Loucy (cell line): ENCODE measurements around the gene LRRC66.
A peak's percentile ranks its signal among the peaks of the same experiment; 100 is the strongest.

Experiments used
- H2AFZ ChIP-seq: fragments of 200-600 bp; sonication (generic); 2 replicates; pipeline ENCODE4 v1.6.0; 2016; ENCODE audit warnings: antibody characterized with exemption, mild to moderate bottlenecking, low read length, moderate library complexity
- H3F3A ChIP-seq: fragments of 200-600 bp; 2 replicates; pipeline ENCODE4 v1.6.0; 2016; ENCODE audit warnings: antibody characterized with exemption, low read depth, mild to moderate bottlenecking
- H3K27me3 ChIP-seq: fragments of 200-600 bp; sonication (generic); 2 replicates; pipeline ENCODE4 v1.6.1; 2014; ENCODE audit warnings: low read length, mild to moderate bottlenecking; ENCODE audit not compliant: insufficient read depth, poor library complexity, severe bottlenecking
- H3K36me3 ChIP-seq: fragments of 200-600 bp; sonication (generic); 2 replicates; pipeline ENCODE4 v1.6.1; 2016; ENCODE audit warnings: low read length; ENCODE audit not compliant: insufficient read depth
- H3K4me1 ChIP-seq: fragments of 200-600 bp; sonication (generic); 2 replicates; pipeline ENCODE4 v1.5.1; 2014; ENCODE audit warnings: low read length, mild to moderate bottlenecking; ENCODE audit not compliant: insufficient read depth, poor library complexity, severe bottlenecking
- H3K4me2 ChIP-seq: fragments of 200-600 bp; sonication (generic); 2 replicates; pipeline ENCODE4 v1.6.0; 2014; ENCODE audit warnings: antibody characterized with exemption, low read length, low read depth, mild to moderate bottlenecking; ENCODE audit not compliant: poor library complexity, severe bottlenecking
- H3K4me3 ChIP-seq: fragments of 200-600 bp; sonication (generic); 2 replicates; pipeline ENCODE4 v1.5.1; 2014; ENCODE audit warnings: low read length, mild to moderate bottlenecking, mixed read lengths; ENCODE audit not compliant: poor library complexity, severe bottlenecking
- H3K79me2 ChIP-seq: fragments of 200-600 bp; sonication (generic); 2 replicates; pipeline ENCODE4 v1.6.1; 2014; ENCODE audit warnings: low read length; ENCODE audit not compliant: insufficient read depth
- H3K9ac ChIP-seq: fragments of 200-600 bp; sonication (generic); 2 replicates; pipeline ENCODE4 v1.6.0; 2014; ENCODE audit warnings: mild to moderate bottlenecking, low read depth, low read length, moderate library complexity; ENCODE audit not compliant: poor library complexity, severe bottlenecking
- H3K9me2 ChIP-seq: fragments of 200-600 bp; sonication (generic); replicated peaks from 2 replicates; pipeline ENCODE4 v1.6.1; 2016; ENCODE audit warnings: low read depth, low read length, mixed read lengths
- H3K9me3 ChIP-seq: fragments of 200-600 bp; sonication (generic); 2 replicates; pipeline ENCODE4 v1.6.1; 2014; ENCODE audit warnings: mild to moderate bottlenecking, antibody characterized with exemption, low read length, low read depth; ENCODE audit not compliant: insufficient read depth
- H4K20me1 ChIP-seq: fragments of 200-600 bp; sonication (generic); 2 replicates; pipeline ENCODE4 v1.6.0; 2014; ENCODE audit warnings: antibody characterized with exemption, low read length, mild to moderate bottlenecking; ENCODE audit not compliant: insufficient read depth, poor library complexity, severe bottlenecking
- EZH2phosphoT487 ChIP-seq: fragments of 200-600 bp; IDR thresholded peaks from 2 replicates; pipeline ENCODE4 v1.6.1; 2018; ENCODE audit warnings: antibody characterized with exemption, mild to moderate bottlenecking, moderate library complexity, borderline replicate concordance
- TF ChIP-seq, protein P1 (sequence below): fragments of 200-600 bp; sonication (generic); conservative IDR thresholded peaks from 2 replicates; pipeline ENCODE4 v1.5.1; 2014; ENCODE audit warnings: mild to moderate bottlenecking, antibody characterized with exemption, low read length

LRRC66 gene

GRCh38 chr4:52005604-52006273 lies 14.4 kb downstream of the LRRC66 start:
- Histone ChIP-seq H2AFZ (no peak overlapping the region), H3K79me2 (no peaks in the 10 kb centered on the region), H3K4me2 (no peak overlapping the region), H3K9ac (no peak overlapping the region), H3K9me3 (no peaks in the 10 kb centered on the region), H3K27me3 (no peaks in the 10 kb centered on the region), H3K36me3 (no peaks in the 10 kb centered on the region), H3K4me1 (peaks cover 11% of the 10 kb centered on the region), H4K20me1 (no peaks in the 10 kb centered on the region), H3K9me2 (no peaks in the 10 kb centered on the region), H3F3A (no peaks in the 10 kb centered on the region), H3K4me3 (no peak overlapping the region)
- no peak for TF ChIP-seq EZH2phosphoT487
- TF ChIP-seq, protein P1, sequence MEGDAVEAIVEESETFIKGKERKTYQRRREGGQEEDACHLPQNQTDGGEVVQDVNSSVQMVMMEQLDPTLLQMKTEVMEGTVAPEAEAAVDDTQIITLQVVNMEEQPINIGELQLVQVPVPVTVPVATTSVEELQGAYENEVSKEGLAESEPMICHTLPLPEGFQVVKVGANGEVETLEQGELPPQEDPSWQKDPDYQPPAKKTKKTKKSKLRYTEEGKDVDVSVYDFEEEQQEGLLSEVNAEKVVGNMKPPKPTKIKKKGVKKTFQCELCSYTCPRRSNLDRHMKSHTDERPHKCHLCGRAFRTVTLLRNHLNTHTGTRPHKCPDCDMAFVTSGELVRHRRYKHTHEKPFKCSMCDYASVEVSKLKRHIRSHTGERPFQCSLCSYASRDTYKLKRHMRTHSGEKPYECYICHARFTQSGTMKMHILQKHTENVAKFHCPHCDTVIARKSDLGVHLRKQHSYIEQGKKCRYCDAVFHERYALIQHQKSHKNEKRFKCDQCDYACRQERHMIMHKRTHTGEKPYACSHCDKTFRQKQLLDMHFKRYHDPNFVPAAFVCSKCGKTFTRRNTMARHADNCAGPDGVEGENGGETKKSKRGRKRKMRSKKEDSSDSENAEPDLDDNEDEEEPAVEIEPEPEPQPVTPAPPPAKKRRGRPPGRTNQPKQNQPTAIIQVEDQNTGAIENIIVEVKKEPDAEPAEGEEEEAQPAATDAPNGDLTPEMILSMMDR, result no peak

DNA sequence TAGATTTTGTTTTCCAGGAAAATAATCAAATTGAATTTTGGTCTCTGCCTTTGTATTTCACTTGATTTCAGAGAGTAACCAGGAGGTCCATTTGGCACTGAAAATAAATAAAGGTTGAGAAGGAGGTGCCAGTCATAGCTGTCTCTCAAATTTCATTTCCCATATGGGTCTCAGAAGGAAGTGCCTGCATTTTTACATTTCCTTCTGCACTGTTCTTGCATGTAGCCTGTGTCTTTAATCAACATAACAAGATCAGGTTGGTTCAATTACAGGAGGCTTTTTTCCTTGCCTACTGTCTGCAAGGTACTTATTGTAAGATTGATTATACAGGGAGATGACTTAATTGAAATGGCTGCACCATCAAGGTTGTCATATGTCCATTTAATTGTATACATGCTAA lies 15.7 kb downstream of the LRRC66 start:
- Histone ChIP-seq H3K27me3 (no peaks in the 10 kb centered on the region), H4K20me1 (no peaks in the 10 kb centered on the region), H3K4me2 (peak overlapping the region; percentile 14), H3K4me3 (no peak overlapping the region), H2AFZ (no peak overlapping the region), H3K4me1 (peaks cover 11% of the 10 kb centered on the region), H3K36me3 (no peaks in the 10 kb centered on the region), H3K9ac (no peak overlapping the region), H3K9me3 (no peaks in the 10 kb centered on the region), H3F3A (no peaks in the 10 kb centered on the region), H3K79me2 (no peaks in the 10 kb centered on the region), H3K9me2 (no peaks in the 10 kb centered on the region)
- TF ChIP-seq EZH2phosphoT487, result no peak
- TF ChIP-seq, protein P1, result no peak

DNA sequence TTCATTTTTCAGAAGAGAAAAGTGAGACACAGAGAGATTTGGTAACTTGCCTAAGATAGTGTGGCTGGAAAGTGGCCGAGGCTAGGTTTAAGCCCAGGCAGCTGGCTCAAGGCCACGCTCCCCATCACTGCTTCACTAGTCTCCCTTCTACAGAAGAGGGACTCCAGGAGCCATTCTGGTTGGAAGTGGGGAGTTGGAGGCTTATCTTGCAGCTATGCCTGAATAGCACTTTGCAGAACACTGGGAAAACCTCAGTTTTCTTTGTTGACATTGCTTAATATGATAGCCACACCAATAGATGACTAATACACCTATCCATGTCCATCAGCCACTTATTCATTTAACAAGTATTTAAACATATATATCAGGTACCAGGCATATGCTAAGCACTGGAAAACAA lies 18.5 kb downstream of the LRRC66 start:
- Histone ChIP-seq H3K4me2 (no peak overlapping the region), H3F3A (no peaks in the 10 kb centered on the region), H3K9ac (no peak overlapping the region), H3K4me3 (no peak overlapping the region), H3K27me3 (no peaks in the 10 kb centered on the region), H3K4me1 (peaks cover 11% of the 10 kb centered on the region), H3K9me2 (no peaks in the 10 kb centered on the region), H4K20me1 (no peaks in the 10 kb centered on the region), H2AFZ (no peak overlapping the region), H3K36me3 (no peaks in the 10 kb centered on the region), H3K9me3 (no peaks in the 10 kb centered on the region), H3K79me2 (no peaks in the 10 kb centered on the region)
- no peak for TF ChIP-seq EZH2phosphoT487
- TF ChIP-seq, protein P1, result no peak
